ENCODE measurements around the gene HAPLN3. TPM values are rescaled to one million over a fixed set of nuclear protein-coding genes. Genes with fewer than 3 reads are reported as not detected.

HAPLN3 gene
- total RNA-seq = 13.8 TPM

GRCh38 chr15:88894819-88895767 is at the start of gene HAPLN3:
HAPLN3 (minus strand) TSS chr15:88895544; CDS start chr15:88887298, 8,246 bp downstream.

GRCh38 chr15:88913017-88913849 is 17.9 kb upstream of the HAPLN3 start, which contains the start of gene MFGE8:
MFGE8 (minus strand) TSS chr15:88913379; CDS start chr15:88913319, 60 bp downstream.

Other genes with a start within 250 kb of the HAPLN3 start
- gene ACAN, start 92.1 kb downstream of the HAPLN3 start, total RNA-seq = 3.0 TPM
- gene MFGE8, start 17.8 kb upstream of the HAPLN3 start, total RNA-seq = 65.3 TPM
- 90.4 TPM for gene ABHD2, start 192.9 kb upstream of the HAPLN3 start, total RNA-seq

Data from diencephalon (tissue), 1 donor.